Endometrial microvascular endothelial cells (primary cell): ENCODE results near the gene NCS1. TPM values are rescaled to one million over a fixed set of nuclear protein-coding genes. Genes with fewer than 3 reads are reported as not detected.

Source experiments
- in situ Hi-C: cut with HindIII; loops from 2 replicates; pipeline ENCODE4 v1.10.0; 2017; ENCODE audit warnings: low sequenced_read_pairs, low pct_unique_long_range_greater_than_20kb; ENCODE audit errors: inconsistent ontology term
- total RNA-seq: library from RNA; depleted of rRNA; stranded (reverse); fragments of >200 nt; gene quantifications from one replicate; pipeline ENCODE4 v1.2.3, GENCODE V29; 2015; ENCODE audit errors: inconsistent ontology term

Gene NCS1
- total RNA-seq, 1 donor from 2014 or later = 41.6 TPM

DNA sequence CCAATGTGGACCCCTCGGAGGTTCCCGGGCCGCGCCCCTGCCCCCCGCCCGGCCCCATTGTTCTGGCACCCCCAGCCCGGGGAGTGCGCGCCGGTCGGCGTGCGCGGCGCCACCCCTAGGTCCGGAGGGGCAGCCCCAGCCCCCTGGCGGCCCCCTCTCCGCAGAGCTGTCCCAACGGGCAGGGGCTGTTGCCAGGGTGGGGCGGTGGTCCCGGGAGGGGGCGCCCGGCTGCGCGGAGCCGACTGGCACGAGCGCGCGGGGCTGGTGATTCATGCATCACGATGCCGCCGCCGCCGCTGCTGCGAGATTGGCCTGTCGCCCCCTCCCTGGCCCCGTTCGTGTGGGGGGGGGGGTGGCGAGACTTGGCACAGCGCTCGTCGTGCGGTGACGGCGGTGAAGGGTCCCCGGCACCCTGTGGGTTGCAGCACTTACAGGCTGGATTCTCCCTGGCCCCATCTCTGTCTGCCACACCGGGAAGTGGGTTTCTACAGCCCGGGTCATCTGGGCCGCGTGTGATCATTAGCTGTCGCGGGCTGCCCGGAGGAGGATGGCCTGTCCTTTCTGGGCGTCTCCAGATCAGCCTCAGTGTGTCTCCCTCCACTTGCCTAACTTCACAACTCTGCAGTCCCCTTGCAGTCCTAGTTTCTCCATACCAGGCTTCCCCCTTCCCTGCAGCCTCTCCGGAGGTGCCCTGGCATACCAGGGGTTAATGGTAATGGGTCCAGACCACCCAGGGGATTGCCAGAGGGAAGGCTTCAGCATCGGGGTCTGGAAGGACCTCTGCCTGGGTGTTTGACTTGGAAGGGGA, 858 bp downstream of the NCS1 start:
- in situ Hi-C loops = no loop called here

DNA sequence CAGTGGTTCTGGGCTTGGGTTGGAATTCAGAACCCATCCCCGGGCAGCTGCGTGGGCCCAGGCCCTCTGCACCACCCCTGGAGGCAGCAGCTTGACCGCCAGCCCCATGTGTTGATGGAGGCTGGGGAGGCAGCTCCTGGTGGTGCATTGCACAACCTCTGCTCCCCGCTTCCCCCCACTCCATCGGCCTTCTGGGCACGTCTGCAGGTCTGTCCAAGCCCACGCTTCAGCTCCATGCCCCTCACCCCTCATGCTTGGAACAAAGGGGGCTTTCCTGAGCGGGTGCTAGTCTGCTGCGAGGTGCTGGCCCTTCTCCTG, 1.4 kb downstream of the NCS1 start:
- in situ Hi-C loops = no loop called here

DNA sequence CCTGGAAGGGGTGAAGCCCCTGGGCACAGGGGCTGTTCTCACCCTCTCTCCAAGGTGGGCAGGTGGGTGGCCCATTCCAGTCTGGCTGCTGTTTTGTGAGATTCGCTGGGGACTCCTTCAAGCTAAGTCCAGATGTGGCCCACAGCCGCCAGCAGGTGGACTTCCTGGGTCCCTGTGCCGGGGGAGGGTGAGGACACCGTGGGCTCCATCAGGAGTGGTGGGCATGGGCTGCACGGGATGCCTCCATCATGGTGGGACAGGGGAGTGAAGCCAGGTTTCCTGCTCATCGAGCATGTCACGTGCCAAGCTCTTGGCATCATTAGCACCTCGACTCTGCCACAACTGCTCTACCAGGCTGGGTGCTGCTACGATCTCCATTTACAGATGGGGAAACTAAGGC, 1.8 kb downstream of the NCS1 start:
- in situ Hi-C loops = no loop called here

DNA sequence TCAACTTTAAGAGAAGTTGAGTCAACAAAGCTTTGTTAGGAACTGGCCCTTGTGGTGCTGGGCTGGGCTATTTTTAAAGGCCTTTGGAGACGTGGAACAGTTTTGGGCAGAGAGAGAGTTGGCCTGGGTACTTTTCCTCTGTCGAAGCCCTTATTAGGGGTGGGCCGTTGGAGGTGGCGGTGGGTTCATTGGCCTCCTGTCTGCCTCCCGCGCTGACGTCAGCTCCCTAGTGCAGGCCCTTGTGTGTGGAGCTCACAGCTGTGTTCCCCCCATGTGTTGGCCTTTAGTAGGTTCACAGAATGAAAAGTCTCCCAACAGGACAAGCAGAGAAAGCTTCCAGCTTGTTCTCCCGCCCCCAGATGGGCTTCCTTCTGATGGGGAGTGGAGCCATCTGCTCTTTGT, 2.7 kb downstream of the NCS1 start:
- in situ Hi-C loops = no loop called here

DNA sequence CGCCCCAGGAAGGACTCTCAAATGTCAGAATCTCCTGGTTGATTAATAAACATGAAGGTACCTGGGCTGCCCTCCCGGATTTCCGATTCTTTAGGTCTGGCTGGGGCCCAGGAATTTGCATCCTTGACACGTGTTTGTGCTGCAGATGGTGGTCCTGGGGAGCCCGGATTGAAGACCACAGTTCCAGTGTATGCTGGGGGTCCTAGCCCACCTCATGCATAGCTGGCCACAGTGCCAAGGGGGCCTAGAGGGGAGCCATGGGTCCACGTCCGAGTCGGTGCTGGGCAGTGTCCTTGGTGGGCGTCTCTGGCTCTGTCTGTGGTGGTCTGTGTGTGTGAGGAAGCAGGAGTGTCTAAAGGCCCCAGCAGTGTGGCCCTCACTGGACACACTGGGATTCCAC, 3.2 kb downstream of the NCS1 start:
- in situ Hi-C loops = no loop called here

DNA sequence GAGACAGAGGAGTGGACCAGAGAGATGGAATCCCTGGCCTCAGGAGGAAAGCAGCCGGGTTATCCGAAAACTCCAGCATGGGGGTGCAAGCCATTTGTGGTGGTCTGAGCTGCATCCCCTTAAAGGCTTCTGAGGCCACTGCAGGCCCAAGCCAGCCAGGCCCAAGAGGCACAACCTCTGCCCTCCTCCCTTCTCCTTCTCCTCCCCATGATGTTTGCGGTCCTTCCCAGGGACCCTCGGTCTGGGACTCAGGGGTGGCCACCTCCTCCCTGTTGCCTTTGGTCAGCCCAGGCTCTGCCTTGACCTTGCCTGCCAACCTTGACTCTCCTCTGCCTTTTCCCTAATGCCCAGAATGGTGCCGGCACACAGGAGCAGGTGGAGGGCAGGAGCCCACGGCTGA, 4.6 kb downstream of the NCS1 start:
- in situ Hi-C loops = no loop called here

DNA sequence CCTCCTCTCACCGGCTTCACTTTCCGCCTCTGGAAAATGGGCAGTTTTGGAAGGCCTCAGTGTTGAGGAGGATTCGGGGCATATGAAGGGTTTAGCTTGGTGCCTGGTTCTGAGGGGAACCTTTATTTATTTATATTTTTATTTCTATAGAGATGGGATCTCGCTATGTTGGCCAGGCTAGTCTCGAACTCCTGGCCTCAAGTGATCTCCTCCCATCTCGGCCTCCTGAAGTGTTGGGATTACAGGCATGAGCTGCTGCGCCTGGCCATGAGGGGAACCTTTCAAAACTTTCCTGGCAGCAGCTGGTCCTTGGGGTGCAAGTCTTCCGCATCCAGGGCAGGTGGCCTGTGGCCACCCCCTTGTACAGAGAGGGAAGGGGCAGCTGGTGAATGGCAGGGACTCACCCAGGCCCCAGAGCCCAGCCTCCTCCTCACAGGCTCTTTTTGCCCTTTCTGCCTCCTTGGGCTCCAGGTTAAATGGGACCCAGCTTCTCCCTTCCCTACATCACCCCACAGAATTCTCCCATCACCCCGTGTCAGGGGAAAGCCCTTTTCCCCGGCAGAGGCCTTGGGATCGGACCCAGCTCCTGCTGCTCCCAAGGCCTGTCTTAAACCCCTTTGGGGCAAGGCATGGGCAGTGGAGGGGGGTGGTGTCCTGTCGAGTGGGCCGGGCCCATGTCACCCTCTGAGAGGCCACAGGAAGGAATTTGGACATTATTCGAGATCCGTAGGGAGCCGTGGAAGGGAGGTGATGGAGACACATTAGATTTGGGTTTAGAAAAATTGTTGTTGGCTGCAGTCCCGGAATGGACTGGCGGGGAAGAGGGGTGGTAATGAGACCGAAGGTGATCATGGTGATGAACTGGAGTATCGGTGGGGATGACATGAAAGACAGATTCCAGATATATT, 5.9 kb downstream of the NCS1 start:
- in situ Hi-C loops = no loop called here

DNA sequence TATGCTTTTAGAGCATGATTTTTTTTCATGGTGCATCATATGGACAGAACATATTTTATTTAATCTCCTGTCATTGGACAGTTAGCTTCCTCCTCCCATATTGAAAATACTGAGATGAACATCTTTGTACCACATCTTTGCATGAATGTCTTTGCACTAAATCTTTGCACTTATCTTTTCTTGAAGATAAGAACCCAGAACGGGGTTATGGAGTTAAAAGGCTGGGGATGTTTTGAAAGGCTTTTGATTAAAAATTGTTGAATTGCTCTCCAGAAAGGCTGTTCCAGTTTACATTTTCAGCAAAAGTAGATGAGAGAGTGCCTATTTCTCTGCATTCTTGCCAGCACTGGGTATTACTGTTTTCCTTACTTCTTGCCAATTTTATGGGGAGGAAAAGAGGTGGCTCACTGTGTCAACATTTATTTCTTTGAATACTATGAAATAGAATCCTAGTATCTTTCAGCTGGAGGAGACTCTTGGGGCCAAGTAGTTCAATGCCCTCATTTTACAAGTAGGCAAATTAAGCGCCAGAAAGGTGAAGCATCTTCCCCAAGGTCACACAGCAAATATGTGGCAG, 7.2 kb downstream of the NCS1 start:
- in situ Hi-C loops = no loop called here

DNA sequence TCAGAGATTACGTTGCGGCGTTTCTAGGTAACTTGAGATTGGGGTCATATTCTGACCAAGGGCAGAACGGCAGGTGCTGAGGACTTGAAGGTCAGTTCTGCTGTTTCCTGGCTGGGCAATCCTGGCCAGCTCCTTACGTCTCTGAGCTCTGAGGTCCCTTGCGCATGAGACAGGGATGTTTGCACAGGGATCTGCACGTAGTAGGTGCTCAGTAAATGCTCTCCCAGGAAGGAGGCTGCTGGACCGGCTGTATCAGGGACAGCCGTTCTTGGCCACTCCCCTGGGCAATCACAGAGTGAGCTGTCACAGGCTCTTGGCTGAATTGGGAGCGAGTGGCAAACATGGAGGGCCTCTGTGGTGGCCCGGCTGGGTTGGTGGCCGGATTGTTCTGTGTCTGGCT, 8.3 kb downstream of the NCS1 start:
- in situ Hi-C loops = no loop called here

DNA sequence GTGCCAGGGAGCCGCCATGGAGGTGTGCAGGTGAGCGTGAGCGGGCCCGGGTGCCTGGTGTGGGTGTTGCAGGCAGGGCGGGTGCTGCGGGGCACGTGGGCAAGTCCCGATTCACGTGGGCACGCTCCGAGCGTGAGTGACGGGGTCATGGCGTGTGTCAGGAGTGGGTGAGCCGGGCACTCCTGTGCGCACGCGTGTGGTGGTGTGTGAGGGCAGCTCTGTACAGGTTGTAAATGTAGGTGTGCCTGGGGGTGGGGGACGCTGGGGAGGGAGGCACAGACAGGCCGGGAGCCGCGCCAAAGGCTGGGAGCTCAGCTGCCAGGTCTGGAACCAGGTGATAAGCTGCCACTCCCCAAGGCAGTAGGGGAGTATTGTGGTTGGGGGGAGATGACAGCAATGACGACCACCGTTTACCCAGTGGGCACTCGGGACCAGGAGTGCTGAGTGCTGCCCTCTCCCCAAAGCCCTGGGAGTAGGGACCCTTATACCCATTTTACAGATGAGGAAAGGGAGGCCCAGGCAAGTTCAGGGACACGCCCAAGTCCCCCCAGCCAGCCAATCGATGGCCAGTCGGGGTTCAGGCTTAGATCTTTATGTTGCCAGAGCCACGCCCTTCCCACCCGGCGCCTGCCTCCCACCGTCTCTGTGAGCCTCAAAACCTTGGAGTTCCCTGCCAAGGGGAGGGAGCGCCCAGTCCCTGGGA, 9.6 kb downstream of the NCS1 start:
- in situ Hi-C loops = no loop called here

DNA sequence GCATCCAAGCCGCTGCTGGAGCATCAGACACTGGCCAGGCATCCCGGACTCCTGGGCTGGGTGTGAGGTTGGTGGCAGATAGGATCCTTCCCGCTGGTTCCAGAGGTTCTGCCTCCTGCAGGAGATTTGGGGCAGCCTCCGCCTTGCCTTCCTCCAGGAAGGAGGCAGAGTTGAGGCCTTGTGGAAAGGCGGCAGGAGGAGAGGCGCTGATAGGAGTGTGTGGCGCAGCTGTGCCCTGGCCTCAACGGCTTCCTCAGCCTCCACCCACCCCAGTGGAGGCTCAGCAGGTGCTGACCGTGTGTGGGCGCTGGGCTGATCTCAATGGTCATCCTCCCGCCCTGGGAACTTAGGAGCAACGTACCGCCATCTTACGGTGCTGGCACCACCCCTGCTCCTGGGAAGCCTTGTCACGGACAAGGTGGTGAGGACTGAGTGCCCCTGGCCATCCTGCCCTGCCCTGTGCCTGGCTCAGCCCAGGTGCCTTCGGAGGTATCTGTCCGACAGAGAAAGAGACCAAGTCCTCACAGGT, 10.2 kb downstream of the NCS1 start:
- in situ Hi-C loops = no loop called here

DNA sequence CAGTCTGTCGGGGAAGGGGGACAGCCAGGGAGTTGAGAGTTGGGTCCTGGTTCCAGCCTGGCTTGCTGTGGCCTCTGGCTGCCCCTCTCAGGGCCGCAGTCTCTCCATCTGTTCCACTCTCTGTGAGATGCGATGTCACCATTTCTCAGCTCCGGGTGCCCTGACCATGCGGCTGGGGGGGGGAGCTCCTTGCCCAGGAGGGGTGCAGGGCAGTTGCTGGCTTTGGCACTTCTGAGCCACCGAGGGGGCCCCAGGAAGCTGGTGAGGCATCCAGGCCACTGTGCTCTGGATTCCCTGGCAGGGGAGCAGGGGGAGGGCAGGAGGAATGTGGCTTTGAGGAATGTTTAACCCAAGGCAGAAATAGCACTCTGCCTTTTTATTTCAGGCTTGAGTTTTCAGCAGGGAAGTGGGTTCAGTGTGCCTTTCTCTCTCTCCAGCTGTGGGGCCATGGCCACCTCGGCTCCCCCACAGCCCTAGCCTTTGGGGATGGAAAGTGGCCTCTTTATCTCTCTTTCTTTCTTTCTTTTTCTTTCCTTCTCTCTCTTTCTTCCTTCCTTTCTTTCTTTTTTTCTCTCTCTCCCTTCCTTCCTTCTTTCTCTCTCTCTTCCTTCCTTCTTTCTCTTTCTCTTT, 11.0 kb downstream of the NCS1 start:
- in situ Hi-C loops = no loop called here

DNA sequence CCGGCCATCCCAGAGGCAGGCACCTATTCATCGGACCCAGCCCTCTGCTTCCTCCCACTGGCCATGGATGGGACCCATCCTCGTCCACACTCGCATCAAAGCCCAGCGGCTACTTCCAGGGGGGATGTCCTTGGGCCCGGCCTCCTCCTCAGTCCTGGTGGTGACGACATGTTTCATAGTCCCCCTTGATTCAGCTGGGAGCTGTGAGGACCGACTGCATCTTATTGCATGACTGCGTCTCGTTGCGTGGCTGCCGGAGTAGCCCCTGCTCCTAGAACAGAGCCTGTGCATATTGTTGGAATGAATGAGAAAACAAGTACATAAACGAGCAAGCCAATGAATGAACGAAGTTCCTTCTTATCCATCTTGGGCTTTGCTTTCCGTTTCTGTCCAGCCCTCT, 12.8 kb downstream of the NCS1 start:
- in situ Hi-C loops = no loop called here

DNA sequence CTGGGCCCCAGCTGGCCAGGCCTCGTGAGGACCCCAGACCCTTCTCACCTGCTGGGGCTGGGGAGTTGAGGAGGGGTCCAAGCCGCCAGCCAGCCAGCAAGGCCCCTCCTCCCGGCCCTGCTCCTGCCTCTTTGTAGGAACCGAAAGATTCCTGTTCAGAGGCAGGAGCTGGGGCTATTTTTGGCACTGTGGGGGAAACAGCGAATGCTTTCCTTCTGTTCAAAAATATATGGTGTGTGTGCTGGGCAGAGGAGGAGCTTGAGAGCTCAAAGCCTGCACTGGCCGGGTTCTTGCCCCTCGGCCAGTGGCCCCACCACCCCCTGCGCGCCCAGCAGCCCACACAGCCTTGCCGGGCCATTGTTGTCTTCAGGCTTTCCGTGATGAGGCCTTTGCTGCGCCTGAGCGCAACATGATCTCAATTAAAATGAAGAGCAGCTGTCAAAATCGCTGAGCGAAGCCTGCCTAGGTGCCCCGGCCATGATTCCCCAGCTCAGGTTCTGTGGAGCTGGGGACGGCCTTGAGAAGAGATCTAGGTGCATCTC, 13.4 kb downstream of the NCS1 start:
- in situ Hi-C loops = no loop called here

DNA sequence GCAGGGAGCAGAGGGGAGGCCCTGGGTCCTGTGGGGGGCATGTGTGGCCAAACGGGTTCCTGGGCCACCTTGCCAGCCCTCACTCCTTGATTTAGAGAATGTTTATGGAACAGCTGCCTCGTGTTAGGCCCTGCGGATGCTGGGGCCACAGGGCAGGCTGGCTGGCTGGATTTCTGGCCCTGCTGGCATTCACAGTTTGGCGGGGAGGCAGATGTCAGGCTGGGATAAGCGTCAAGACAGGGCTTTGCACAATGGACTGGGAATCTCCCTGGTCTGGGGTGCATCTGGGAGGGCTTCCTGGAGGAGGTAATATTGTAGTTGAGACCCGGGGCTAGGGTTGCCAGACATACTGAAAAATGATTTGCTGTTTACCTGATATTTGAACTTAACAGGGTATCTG, 13.8 kb downstream of the NCS1 start:
- in situ Hi-C loops = no loop called here

DNA sequence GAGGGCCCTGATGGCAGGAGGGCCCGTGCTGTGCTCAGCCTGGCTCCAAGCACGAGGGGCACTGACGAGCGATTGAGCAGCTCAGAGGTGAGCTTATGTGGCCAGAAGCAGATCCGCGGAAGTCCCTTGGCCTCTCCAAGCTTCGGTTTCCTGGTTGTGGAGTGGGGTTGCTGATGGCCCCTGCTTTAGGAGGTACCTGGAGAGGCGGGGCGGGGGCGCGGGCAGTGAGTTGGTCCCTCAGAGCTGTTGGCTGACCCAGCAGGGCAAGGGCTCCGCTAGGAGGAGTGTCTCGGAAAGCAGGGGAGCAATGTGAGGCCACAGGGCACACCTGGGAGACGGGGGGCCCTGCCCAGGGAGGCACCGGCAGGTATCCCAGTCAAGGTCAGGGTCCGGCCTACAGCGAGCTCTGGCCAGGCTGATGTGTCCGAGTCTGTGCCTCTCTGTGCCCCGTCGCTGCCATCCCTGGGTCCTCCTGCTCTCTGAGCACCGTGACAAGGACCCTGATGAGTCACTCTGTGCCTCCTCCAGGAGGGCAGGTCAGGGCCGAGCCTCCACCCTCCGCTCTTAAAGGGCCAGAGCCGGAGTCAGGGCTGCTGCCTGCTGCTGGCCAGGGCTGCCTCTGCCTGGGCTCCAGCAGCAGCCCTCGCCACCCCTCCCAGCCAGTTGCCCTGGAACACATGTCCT, 14.8 kb downstream of the NCS1 start:
- in situ Hi-C loops = no loop called here

DNA sequence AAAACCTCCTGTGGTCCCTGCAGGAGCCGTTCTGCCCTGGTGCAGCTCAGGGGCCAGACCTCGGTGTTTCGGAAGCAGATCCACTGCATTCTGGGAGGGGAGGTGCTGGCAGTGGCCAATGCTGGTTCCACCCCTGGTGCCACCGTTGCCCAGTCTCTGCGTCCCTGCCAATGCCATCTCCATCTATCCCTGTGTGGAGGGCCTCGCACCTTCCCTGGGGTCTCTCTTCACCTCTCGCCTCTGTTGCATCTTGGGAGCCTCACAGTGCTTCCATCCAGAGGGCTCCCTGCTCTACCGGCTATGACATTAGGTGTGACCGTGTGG, 15.3 kb downstream of the NCS1 start:
- in situ Hi-C loops = no loop called here

DNA sequence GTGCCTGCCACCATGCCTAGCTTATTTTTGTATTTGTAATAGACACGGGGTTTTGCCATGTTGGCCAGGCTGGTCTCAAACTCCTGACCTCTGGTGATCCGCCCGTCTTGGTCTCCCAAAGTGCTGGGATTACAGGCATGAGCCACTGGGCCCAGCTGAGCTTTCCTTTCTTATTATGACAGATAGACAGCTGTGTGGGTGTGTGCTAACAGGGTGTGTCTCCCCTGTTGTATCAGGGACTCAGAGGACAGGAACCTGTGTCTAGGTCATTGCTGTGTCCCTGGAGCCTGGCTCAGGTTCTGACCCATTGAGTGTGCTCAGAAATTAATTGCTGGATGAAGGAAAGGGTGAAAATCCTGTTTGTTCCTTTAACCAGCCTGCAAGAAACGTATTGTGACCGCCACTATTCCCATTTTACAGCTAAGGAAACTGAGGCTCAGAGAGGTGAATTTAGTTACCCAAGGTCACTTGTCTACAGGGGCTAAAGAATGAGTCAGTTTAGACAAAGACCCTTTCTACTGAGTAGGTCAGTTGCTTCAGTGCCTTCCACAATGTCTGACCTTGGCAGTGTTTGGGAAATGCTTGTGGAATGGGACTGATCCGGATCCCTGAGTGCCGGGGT, 16.8 kb downstream of the NCS1 start:
- in situ Hi-C loops = no loop called here
